ENCODE results near the gene C15orf39. TPM values are rescaled to one million over a fixed set of nuclear protein-coding genes. Genes with fewer than 3 reads are reported as not detected.

The C15orf39 gene
- total and polyA plus RNA-seq, 2 of the 13 experiments (the other 11 are each of a cell fraction or from before 2014, with no cell fraction given) = 6.2 to 13.5 TPM

DNA sequence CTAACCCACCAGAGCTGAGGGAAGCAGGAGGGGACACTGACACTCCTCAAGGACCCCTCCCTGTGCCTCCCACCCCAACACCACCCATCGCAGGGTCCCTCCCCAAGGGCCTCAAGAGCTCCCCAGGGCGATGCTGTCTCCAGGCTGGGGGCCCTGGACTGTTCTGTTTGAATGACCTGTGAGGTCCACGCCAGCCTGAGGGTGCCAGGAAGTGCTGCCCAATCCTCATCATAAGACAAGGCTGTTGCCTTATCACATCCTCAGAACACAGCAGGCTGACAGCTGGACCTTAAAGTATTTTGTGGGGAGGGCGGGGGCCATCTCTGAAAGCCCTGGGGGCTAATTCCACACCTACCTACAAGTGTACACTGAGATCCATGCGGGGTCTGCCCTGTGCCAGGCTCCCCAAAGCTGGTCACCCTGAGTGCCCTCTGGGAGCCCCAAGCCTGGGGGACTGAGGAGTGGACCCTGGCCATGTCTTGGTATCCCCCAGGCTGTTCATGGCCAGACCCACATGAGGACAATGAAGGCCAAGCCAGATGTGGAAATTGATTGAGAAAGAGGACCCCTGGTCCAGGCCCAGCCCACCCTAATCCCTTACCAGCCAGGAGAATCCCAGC lies 32.6 kb downstream of the C15orf39 start:
- POLR2A ChIA-PET = no interaction called here
- FAIRE-seq (no peak), ATAC-seq (no peak), DNase-seq (ENCODE audit: low spot score) (no peak)
- no peaks in the 10 kb centered on the region for H3K36me3 ChIP-seq (replicated peaks in 1 of 2; ENCODE audit: control insufficient read depth in 1 of 2, insufficient read depth in 2 of 2, low read length in 2 of 2)
- peaks cover 9 to 44% of the 10 kb centered on the region in 2 experiments; a peak in 3 of 5 replicates for H3K27me3 ChIP-seq (ENCODE audit: control insufficient read depth in 1 of 2, insufficient read depth in 2 of 2, low read length in 2 of 2)
- no peak overlapping the region for H3K4me2 ChIP-seq (ENCODE audit: low read depth, low read length)
- H3K4me3 ChIP-seq (replicated peaks in 1 of 3; ENCODE audit: insufficient read depth in 1 of 3, low read depth in 2 of 3, low read length in 3 of 3) = no peak overlapping the region
- WGBS (ENCODE audit: low lambda C conversion rate) = 8% methylated on average over 2 of the region's 5 CpGs
- no TSS peak for BruUV-seq (replicated peaks)
- H3K4me1 ChIP-seq (ENCODE audit: insufficient read depth, low read length) = peaks cover 15% of the 10 kb centered on the region; the same call in 1 of the 2 replicates
- CTCF ChIA-PET (ENCODE audit: low intra/inter-chr PET ratio, low total read pairs) = no interaction called here
- intact Hi-C loops (cut with micrococcal nuclease; ENCODE audit: unreplicated experiment) (no loop called here), in situ Hi-C loops (cut with HindIII; ENCODE audit: extremely low pct_ligation_motif_present, low pct_unique_long_range_greater_than_20kb) (loop anchor here (25.0 kb wide), 1 partner anchor 528 kb away; no protein-coding TSS in a partner anchor)
- H3K79me2 ChIP-seq (ENCODE audit: insufficient read depth, low read length) = no peaks in the 10 kb centered on the region
- no peak overlapping the region for H2AFZ ChIP-seq (ENCODE audit: low read length)
- H3K9ac ChIP-seq (ENCODE audit: insufficient read depth, low read depth, low read length) = no peak overlapping the region
- no peaks in the 10 kb centered on the region for H4K20me1 ChIP-seq (ENCODE audit: insufficient read depth, low read length)
- H3K9me3 ChIP-seq (ENCODE audit: low read length) = no peaks in the 10 kb centered on the region
- no peak overlapping the region for H3K27ac ChIP-seq (ENCODE audit: extremely low read length, insufficient read depth, low read length)
- TF ChIP-seq ZNF101 (CRISPR knock-in tag; IDR thresholded peaks at IDR 0.05; ENCODE audit: borderline replicate concordance, low read depth) (no peak), CC2D1A (CRISPR knock-in tag; IDR thresholded peaks at IDR 0.05) (no peak), MED13 (CRISPR knock-in tag; IDR thresholded peaks at IDR 0.05) (no peak), FOXK2 (IDR thresholded peaks at IDR 0.05) (no peak), ZNF775 (CRISPR knock-in tag; IDR thresholded peaks at IDR 0.05; ENCODE audit: borderline replicate concordance) (no peak), ZNF674 (CRISPR knock-in tag; IDR thresholded peaks at IDR 0.05; ENCODE audit: low read depth) (no peak), AGO2 (optimal IDR thresholded peaks at IDR 0.05; ENCODE audit: low read depth, low read length) (no peak), ZNF7 (CRISPR knock-in tag; IDR thresholded peaks at IDR 0.05) (no peak)
- TF ChIP-seq, protein P1, sequence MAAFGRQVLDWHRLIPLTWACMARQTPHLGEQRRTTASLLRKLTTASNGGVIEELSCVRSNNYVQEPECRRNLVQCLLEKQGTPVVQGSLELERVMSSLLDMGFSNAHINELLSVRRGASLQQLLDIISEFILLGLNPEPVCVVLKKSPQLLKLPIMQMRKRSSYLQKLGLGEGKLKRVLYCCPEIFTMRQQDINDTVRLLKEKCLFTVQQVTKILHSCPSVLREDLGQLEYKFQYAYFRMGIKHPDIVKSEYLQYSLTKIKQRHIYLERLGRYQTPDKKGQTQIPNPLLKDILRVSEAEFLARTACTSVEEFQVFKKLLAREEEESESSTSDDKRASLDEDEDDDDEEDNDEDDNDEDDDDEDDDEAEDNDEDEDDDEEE (CRISPR knock-in tag; IDR thresholded peaks at IDR 0.05) = no peak
- TF ChIP-seq, protein P2, sequence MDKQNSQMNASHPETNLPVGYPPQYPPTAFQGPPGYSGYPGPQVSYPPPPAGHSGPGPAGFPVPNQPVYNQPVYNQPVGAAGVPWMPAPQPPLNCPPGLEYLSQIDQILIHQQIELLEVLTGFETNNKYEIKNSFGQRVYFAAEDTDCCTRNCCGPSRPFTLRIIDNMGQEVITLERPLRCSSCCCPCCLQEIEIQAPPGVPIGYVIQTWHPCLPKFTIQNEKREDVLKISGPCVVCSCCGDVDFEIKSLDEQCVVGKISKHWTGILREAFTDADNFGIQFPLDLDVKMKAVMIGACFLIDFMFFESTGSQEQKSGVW (CRISPR knock-in tag; IDR thresholded peaks at IDR 0.05; ENCODE audit: borderline replicate concordance) = no peak
- TF ChIP-seq, protein P3, sequence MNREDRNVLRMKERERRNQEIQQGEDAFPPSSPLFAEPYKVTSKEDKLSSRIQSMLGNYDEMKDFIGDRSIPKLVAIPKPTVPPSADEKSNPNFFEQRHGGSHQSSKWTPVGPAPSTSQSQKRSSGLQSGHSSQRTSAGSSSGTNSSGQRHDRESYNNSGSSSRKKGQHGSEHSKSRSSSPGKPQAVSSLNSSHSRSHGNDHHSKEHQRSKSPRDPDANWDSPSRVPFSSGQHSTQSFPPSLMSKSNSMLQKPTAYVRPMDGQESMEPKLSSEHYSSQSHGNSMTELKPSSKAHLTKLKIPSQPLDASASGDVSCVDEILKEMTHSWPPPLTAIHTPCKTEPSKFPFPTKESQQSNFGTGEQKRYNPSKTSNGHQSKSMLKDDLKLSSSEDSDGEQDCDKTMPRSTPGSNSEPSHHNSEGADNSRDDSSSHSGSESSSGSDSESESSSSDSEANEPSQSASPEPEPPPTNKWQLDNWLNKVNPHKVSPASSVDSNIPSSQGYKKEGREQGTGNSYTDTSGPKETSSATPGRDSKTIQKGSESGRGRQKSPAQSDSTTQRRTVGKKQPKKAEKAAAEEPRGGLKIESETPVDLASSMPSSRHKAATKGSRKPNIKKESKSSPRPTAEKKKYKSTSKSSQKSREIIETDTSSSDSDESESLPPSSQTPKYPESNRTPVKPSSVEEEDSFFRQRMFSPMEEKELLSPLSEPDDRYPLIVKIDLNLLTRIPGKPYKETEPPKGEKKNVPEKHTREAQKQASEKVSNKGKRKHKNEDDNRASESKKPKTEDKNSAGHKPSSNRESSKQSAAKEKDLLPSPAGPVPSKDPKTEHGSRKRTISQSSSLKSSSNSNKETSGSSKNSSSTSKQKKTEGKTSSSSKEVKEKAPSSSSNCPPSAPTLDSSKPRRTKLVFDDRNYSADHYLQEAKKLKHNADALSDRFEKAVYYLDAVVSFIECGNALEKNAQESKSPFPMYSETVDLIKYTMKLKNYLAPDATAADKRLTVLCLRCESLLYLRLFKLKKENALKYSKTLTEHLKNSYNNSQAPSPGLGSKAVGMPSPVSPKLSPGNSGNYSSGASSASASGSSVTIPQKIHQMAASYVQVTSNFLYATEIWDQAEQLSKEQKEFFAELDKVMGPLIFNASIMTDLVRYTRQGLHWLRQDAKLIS (CRISPR knock-in tag; IDR thresholded peaks at IDR 0.05) = no peak
- TF ChIP-seq, protein P4, sequence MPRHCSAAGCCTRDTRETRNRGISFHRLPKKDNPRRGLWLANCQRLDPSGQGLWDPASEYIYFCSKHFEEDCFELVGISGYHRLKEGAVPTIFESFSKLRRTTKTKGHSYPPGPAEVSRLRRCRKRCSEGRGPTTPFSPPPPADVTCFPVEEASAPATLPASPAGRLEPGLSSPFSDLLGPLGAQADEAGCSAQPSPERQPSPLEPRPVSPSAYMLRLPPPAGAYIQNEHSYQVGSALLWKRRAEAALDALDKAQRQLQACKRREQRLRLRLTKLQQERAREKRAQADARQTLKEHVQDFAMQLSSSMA (CRISPR knock-in tag; IDR thresholded peaks at IDR 0.05) = no peak
- TF ChIP-seq, protein P5, sequence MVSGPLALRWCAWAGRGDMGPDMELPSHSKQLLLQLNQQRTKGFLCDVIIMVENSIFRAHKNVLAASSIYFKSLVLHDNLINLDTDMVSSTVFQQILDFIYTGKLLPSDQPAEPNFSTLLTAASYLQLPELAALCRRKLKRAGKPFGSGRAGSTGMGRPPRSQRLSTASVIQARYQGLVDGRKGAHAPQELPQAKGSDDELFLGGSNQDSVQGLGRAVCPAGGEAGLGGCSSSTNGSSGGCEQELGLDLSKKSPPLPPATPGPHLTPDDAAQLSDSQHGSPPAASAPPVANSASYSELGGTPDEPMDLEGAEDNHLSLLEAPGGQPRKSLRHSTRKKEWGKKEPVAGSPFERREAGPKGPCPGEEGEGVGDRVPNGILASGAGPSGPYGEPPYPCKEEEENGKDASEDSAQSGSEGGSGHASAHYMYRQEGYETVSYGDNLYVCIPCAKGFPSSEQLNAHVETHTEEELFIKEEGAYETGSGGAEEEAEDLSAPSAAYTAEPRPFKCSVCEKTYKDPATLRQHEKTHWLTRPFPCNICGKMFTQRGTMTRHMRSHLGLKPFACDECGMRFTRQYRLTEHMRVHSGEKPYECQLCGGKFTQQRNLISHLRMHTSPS (CRISPR knock-in tag; IDR thresholded peaks at IDR 0.05; ENCODE audit: low read depth) = no peak
- TF ChIP-seq, protein P6, sequence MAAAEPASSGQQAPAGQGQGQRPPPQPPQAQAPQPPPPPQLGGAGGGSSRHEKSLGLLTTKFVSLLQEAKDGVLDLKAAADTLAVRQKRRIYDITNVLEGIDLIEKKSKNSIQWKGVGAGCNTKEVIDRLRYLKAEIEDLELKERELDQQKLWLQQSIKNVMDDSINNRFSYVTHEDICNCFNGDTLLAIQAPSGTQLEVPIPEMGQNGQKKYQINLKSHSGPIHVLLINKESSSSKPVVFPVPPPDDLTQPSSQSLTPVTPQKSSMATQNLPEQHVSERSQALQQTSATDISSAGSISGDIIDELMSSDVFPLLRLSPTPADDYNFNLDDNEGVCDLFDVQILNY (CRISPR knock-in tag; conservative IDR thresholded peaks at IDR 0.05) = no peak

Data from HepG2 (cell line).